ENCODE results near the gene TJP1.
"Not testable (repeated sequence)": the region's sequence is repeated elsewhere in the genome, so short reads cannot be mapped to it uniquely, and the experiment has no call there.

The TJP1 gene

DNA sequence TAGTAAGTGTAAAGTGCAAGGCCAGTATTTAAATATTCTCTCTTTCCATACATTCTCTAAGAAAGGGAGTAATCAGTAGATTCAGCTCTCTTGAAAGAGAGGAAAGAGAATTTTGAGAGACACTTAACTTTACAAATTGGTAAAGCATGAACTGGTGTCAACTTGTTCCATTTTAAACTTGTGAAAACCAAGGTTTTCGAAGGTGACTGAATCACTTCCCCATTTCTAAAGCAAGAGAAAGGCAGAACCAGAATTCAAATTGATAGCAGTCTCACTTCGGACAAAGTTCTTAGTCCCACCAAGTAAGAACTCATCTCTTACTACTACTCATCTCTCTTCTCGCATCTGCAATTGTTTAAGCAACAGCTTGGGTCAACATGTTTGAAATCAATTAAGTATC lies 22.4 kb downstream of the TJP1 start:
- no peak for DNase-seq (ENCODE audit: low read depth)

DNA sequence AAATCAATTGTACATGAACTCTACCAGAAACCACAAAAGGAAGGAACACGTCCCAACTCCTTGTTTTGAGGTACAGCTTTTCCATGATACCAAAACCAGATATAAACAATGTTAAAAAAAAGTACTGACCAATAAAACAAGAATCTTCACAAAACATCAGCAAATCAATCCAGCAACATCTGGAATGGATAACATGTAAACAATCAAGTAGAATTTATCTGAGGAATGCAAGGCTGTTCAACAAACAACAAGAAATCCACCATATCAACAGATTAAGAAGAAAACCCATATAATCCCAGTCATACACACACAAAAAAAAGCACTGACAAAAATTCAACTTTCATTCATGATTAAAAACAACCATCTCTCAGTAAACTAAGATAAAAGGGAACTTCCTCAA lies 26.7 kb downstream of the TJP1 start:
- DNase-seq (ENCODE audit: low read depth), result no peak

DNA sequence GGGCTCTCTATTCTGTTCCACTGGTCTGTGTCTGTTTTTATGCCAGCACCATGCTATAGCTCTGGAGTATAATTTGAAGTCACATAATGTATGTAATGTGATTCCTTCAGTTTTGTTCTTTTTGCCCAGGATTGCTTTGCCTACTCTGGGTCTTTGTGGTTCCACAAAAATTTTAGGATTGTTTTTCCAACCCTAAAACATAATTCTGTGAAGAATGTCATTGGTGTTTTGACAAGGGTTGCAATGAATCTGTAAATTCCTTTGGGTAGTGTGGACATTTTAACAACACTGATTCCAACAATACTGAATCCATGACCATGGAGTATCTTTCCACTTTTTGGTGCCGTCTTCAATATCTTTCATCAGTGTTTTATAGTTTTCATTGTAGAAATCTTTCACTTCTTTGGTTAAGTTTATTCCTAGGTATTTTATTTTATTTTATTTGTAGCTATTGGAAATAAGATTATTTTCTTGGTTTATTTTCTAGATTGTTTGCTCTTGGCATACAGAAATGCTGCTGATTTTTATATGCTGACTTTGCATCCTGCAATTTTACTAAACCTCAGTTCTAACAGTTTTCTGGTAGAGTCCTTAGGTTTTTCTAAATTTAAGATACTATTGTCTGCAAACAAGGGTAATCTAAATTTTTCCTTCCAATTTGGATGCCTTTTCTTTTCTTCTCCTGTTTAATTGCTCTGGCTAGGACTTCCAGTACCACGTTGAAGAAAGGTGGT lies 29.7 kb downstream of the TJP1 start:
- no peak for DNase-seq (ENCODE audit: low read depth)

DNA sequence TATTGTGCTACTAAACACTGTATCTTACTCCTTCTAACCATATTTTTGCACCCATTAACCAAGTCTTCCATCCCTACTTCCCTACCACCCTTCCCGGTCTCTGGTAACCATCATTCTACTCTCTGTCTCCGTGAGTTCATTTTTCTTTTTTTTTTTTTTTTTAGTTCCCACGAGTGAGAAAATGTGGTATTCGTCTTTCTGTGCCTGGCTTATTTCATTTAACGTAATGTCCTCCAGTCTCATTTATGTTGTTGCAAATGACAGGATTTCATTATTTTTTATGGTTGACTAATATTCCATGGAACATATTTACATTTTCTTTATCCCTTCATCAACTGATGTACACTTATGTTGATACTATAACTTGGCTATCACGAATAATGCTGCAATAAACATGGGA lies 31.7 kb downstream of the TJP1 start:
- no peak for DNase-seq (ENCODE audit: low read depth)

DNA sequence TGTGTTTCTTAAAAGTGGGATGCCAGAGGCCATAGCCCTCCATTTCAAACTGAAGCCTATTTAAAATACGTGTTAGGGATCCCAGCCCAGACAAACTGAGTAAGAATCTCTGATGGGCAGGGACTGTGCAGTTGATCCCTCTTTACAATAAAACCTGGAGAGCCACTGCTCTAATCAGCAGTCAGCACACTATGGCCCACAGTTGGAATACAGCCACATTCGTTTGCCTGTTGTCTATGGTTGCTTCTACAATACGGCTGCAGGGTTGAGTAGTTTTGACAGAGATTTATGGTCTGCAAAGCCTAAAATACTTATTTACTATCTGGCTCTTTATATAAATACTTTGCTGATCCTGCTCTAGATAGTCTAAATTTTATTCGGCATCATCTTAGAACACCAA lies 32.4 kb downstream of the TJP1 start:
- DNase-seq (ENCODE audit: low read depth), result no peak

DNA sequence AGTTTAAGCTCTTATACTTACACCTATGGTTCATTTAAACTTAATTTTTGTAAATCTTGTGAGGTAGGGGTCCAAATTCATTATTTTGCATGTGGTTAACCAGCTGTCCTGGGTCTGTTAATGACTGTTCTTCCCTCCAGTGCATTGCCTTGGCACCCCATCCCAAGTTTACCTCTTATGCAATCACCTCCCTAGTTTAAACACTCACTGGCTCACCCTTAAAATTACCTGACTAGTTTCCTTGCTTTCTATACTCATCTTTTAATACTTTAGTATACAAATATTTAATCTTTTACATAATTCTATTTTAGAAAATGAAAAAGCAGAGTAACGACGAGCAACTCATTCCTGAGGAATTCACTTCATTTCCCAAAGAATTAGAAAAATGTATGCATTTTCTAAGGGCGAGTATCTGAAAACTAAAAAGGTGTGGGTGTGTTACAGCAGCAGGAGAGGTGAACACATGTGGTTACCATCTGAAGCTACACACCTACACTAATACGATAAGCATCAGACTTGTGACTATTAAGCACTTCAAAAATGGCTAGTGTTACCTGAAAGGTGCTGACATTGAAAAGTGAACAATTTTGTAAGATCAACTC lies 33.7 kb downstream of the TJP1 start:
- DNase-seq (ENCODE audit: low read depth), result no peak

DNA sequence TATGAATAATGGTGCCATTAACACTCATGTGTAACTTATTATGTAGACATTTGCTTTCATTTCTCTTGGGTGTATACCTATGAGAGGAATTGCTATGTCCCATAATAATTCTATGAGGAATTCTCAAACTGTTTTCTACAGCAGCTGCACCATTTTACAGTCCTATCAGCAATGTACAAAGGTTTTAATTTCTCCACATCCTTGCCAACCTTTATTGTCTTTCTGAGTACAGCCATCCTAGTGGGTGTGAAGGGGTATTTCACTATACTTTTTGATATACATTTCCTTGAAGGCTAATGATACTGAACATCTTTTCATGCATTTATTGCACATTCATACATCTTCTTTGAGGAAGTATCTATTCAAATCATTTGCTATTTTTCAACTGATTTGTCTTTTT lies 34.5 kb downstream of the TJP1 start:
- DNase-seq (ENCODE audit: low read depth), result no peak

DNA sequence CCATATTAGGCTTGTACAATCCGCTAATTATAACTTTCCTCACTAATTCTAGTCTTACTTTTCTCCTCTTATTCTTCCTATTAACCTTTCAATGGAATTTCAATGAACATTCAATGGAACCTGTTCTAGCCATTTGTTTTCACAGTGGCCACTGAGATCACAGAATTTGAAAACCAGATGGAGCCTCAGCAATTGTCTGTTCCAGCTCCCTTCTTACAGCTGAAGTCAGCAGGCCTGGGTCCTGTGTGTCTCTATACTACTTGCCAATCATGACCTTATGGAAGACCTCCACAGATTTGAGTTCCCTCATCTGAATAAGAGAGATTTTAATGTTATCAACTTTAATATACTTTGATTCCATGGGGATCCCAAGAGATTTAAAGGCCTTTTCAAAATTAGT lies 36.6 kb downstream of the TJP1 start:
- no peak for DNase-seq (ENCODE audit: low read depth)

DNA sequence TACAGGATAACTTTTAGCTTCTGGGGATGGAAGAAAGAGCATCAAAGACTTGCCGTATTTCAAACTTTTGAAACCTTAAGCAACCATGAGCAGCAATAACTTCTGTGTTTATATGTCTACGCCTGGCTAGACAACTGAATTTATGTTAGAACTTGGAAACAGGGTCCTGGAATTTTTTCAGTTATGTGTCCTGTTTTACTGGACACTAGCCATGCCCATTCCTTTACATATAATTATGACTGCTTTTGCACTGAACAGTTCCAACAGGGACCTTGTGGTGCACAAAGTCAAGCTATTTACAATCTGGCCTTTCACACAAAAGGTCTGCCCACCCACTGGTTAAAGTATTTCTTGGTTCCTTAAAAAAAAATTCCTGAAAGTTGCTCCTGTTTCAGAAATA lies 37.1 kb downstream of the TJP1 start:
- DNase-seq (ENCODE audit: low read depth), result no peak

DNA sequence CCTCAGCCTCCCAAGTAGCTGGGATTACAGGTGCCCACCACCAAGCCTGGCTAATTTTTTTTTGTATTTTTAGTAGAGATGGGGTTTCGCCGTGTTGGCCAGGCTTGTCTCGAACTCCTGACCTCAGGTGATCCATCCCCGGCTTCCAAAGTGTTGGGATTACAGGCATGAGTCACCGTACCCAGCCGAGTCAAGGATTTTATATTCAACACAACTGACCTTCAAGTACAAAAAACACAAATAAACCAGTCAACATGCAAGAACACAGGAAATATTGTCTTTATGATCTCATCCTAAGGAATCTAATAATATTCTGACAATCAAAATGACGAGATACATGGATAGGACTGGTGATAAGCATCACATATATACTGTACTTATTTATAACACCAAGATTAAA lies 37.9 kb downstream of the TJP1 start:
- DNase-seq (ENCODE audit: low read depth), result no peak

DNA sequence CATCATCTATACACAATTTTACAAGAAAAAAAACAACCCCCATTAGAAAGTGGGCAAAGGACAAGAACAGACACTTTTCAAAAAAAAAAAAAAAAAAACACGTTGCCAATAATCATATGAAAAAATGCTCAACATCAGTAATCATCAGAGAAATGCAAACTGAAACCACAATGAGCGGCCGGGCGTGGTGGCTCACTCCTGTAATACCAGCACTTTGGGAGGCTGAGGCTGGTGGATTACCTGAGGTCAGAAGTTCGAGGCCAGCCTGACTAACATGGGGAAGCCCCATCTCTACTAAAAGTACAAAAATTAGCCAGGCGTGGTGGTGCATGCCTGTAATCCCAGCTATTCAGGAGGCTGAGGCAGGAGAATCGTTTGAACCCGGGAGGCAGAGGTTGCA lies 39.5 kb downstream of the TJP1 start:
- DNase-seq (ENCODE audit: low read depth), result not testable (repeated sequence)

DNA sequence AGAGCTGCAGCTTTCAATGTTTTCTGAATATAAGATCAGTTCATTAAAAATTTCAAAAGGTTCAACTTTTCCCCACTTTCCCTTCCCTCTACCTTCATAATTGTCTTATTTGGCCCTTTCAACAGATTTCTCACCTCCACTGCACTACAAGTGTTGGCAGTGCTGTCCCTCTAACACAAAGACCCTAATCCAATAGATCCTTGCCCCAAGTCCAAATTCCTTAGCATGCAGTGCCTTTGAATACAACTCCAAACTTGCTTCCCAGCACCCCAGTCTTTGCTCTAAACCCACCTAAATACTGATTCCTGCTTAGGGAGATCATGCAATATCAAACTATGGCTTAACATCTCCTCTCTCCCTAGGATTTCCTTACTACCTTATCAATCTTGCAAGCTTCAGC lies 43.9 kb downstream of the TJP1 start:
- DNase-seq (ENCODE audit: low read depth), result no peak

DNA sequence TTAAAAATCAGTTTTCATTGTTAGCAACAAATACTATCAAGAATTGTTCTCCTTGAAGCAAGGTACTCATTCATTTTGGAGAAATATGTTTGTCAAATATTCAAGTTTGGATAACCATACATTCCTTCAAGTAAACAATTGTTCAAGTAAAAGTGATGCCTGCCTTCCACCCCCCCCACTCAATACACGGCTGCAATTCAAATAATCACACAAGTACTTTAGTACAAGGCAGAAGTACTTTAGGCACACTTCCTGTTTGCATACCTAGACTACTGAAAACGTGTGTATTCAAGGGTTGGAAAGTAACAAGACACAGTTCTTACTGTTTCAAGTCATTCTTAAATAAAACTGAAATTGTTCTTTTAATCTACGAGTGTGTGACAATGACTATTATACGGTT lies 45.4 kb downstream of the TJP1 start:
- no peak for DNase-seq (ENCODE audit: low read depth)

DNA sequence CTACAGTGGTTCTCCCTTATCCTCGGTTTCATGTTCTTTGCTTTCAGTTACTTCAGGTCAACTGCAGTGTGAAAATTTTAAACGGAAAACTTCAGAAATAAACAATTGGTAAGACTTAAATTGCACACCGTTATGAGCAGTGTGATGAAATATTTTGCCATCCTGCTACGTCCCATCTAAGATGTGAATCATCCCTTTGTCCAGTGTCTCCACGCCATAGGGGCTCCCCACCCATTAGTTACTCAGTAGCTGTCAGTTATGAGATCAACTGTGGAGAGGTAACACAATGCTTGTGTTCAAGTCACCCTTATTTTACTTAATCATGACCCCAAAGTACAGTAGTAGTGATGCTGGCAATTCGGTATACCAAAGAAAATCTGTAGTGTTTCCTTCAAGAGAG lies 47.4 kb downstream of the TJP1 start:
- peak; percentile 56 for DNase-seq (ENCODE audit: low read depth)

DNA sequence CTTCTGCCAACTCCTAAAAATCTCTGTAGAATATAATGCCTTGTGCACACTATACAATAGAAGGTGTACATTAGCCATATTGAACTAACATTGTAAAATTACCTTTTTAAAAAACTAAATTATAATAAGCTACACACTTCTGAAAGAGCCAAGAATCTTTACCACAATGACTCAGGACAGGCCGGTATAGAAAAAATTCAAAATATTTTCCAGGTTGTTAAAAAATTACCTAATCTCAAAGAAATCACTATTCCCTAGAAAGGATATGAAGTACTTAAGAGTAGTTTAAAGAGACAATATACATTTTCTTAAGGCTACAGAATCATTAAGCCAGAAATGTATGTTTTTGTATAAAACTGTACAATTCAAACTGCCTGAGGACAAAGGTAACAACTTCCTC lies 48.5 kb downstream of the TJP1 start:
- no peak for DNase-seq (ENCODE audit: low read depth)

DNA sequence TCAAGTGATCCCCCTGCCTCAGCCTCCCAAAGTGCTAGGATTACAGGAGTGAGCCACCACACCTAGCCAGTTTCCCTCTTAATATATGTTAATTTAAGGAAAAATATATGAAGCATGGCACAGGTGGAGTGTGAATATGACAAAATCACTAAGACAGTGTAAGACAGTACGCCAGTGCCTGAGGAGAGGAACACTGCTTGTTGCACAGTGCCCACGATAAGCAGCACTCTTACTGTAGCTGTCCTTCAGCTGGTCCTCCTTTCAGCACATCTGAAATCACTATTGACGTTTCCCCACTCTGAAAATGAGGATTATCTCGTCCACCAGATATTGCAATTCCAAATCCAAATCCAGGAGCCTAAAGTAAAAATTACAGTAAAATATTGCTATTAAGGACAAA lies 49.3 kb downstream of the TJP1 start:
- DNase-seq (ENCODE audit: low read depth), result no peak

DNA sequence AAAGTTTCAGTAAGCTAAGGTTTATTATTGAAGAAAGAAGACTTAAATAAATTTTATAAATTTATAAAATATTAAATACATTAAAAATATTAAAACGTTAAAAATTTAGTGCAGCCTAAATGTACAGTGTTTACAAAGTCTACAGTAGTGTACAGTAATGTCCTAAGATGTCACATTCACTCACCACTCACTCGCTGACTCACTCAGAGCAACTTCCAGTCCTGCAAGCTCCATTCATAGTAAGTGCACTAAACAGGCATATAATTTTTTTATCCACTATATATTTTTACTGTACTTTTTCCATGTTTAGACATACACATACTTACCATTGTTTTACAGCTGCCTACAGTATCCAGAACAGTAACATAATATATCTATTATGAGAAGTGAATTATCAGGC lies 51.5 kb downstream of the TJP1 start:
- no peak for DNase-seq (ENCODE audit: low read depth)

DNA sequence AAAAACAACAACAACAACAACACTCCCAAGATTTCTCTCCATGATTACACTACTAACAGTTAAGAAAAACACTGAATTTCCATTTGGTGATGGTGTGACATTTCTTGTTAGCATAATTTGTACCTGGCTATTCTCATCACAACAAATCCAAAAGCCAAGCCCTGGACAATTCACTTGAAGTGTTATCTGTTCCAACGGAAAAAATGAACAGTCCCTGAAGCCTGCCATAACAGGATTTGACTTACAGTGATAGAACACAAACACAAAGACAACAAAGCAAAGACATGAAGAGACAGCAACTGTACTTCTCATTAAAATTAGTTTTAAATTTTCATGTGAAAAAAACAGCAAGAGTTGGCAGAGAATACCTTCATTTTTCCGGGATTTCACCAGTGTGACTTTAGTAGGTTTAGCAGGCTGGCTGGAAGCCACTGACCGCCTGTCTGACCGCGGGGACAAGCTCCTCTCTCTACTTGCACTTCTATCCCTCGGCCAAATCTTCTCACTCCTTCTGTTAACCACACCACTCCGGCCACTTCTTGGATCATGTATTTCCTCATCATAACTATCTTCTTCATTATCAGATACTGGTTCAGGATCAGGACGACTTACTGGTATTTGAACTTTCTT lies 56.3 kb downstream of the TJP1 start:
- DNase-seq (ENCODE audit: low read depth), result no peak

DNA sequence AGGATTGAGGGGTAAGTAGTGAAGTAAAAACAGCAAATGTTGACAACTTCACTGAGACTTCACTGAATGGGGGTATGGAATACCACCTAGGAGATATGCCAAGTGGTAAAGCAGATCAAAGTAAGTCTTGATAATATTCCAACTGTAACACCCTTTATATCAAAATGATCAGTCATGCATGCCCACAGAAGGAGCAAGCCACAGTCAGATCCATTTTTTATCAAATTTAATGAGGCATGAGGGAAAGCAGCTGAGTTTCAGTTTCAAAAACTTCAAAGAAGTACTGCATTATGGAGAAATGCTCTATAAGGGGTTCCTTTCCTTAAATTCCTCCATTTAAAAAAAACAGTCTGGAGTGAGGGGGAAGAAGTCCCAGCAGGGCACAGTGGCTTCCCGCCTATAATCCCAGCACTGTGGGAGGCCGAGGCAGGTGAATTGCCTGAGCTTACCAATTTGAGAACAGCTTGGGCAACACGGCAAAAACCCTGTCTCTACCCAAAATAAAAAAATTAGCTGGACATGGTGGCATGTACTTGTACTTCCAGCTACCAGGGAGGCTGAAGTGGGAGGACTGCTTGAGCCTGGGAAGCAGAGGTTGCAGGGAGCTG lies 56.9 kb downstream of the TJP1 start:
- no peak for DNase-seq (ENCODE audit: low read depth)

DNA sequence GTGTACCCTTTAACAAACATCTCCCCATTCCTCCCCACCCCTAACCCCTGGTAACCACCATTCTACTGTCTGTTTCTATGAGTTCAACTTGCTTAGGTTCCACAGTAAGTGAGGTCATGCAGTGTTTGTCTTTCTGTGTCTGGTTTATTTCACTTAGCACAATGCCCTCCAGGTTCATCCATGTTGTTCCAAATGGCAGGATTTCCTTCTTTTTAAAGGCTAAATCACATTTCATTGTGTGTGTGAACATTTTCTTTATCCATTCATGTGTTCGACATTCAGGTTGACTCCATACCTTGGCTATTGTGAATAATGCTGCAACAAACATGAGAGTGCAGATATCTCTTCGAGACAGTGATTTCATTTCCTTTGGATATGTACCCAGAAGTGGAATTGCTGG lies 62.7 kb downstream of the TJP1 start:
- DNase-seq (ENCODE audit: low read depth), result no peak

DNA sequence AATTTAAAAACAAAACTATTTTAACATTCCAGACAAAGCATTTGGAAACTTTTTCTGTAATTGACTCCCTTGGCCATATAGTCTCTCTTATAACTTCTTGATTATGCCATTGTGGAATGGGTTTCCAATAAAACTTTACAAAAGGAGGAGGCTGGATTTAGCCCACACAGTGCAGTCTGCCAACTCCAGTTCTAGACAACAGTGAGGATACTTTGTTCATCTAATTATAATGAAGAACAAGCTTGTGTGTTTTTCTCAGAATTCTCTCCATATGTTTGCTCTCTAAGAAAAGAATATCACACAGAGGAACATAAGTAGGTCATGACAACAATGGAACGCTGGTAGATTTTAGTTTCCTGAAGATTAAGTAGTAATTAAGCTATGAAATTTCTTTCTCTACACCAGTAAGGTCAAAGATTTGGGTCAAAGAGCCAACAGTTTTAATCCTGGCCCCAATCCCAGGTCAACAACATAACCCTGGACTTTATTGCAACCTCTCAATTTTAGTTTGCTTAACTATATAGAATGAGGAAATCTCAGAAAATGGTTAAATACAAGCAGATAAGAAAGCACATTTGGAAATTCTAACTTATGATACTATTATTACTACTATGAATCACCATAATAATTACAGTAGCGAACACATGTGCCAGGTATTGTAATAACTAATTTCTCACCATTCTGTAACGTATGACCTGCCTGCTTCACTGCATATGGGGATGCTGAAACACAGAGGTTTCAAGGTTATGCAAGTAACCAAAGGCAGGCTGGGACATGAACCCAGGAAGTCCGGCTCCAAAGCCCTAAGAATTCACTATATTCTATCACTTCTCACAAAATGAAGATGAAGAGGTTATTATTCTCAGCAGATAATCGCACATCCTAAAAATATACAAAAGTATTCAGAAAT lies 65.7 kb downstream of the TJP1 start:
- no peak for DNase-seq (ENCODE audit: low read depth)

DNA sequence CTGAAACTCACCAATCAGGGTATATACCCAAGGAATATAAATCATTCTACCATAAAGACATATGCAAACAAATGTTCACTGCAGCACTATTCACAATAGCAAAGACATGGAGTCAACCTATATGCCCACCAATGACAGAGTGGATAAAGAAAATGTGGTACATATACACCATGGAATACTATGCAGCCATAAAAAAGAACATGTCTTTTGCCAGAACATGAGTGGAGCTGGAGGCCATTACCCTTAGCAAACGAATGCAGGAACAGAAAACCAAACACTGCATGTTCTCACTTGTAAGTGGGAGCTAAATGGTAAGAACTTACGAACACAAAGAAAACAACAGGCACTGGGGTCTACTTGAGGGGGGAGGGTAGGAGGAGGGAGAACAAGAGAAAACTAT lies 68.3 kb downstream of the TJP1 start:
- not testable (repeated sequence) for DNase-seq (ENCODE audit: low read depth)
